Measurements from ENCODE around the gene AK5.

Gene AK5

DNA sequence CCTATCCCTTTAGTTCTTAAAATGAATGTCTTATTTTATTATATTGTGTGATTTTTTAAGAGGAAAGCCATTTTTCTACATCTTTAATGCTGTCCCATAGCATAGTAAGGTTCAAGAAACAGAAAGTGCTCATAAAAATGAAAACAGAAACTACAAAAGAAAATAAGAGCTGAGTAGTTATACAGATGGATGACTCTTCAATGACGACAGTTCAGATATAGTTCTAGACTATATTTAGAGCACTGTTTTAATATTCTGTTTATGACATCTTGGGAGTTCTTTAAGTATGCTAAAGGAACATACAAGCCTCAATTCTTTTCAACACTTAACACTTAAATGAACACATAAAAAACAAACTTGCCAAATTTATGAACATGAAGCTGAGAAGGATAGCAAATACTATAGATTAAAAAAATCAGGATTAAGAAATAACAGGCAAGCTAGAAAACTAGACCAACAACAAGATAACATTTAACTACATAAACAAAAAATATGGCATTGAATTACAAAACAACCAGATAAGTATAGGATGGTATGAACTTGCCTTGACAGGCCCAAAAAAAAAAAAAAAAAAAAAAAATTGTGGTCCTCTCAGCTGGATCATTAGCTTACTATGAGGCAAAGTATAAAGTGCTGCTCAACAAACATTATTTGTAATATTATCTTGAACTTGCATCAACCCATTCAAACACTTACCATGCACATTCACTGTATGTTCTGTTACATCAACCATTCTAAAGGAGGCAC lies 312.7 kb downstream of the AK5 start:
- no peak overlapping the region for H3K4me3 ChIP-seq
- TF ChIP-seq, protein P1, sequence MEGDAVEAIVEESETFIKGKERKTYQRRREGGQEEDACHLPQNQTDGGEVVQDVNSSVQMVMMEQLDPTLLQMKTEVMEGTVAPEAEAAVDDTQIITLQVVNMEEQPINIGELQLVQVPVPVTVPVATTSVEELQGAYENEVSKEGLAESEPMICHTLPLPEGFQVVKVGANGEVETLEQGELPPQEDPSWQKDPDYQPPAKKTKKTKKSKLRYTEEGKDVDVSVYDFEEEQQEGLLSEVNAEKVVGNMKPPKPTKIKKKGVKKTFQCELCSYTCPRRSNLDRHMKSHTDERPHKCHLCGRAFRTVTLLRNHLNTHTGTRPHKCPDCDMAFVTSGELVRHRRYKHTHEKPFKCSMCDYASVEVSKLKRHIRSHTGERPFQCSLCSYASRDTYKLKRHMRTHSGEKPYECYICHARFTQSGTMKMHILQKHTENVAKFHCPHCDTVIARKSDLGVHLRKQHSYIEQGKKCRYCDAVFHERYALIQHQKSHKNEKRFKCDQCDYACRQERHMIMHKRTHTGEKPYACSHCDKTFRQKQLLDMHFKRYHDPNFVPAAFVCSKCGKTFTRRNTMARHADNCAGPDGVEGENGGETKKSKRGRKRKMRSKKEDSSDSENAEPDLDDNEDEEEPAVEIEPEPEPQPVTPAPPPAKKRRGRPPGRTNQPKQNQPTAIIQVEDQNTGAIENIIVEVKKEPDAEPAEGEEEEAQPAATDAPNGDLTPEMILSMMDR (IDR thresholded peaks at IDR 0.05) = no peak
- H3K27ac ChIP-seq = no peak overlapping the region
- DNase-seq (ENCODE audit: low spot score) = no peak

- DNase-seq (ENCODE audit: low spot score) = no peak
- H3K4me3 ChIP-seq = no peak overlapping the region
- TF ChIP-seq, protein P1 (IDR thresholded peaks at IDR 0.05) = no peak
- no peak overlapping the region for H3K27ac ChIP-seq
These were observed 315.5 kb downstream of the AK5 start for GRCh38 chr1:77597310-77597709.

DNA sequence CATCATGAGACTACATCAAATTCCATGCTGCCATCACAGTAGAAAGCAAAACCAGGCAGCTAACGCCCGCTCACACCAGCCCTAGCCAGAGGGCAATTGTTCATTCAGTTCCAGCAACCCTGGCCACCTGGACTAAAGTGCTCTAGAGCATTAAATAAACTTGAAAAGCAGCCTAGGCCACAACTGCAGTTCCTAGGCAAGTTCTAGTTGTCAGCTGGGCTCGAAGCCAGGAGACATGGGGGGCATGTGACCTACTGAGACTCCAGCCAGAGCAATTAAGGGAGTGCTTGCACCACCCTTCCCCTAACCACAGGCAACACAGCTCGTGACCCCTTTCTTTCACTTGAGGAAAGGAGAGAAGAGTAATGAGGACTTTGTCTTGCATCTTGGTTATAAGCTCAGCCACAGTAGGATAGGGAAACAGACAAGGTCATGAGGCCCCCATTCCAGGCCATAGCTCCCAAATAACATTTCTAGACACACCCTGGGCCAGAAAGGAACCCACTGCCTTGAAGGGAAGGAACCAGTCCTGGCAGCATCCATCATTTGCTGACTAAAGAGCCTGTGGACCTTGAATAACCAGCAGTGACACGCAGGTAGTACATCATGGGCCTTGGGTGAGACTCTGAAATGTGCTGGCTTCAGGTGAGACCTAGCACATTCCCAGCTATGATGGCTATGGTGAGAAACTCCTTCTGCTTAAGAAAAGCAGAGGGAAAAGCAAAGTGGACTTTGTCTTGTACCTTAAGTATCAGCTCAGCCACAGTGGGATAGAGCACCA lies 323.6 kb downstream of the AK5 start:
- DNase-seq (ENCODE audit: low spot score) = no peak
- no peak overlapping the region for H3K4me3 ChIP-seq
- TF ChIP-seq, protein P1 (IDR thresholded peaks at IDR 0.05) = no peak
- H3K27ac ChIP-seq = no peak overlapping the region

- H3K27ac ChIP-seq = no peak overlapping the region
- DNase-seq (ENCODE audit: low spot score) = no peak
- TF ChIP-seq, protein P1 (IDR thresholded peaks at IDR 0.05) = no peak
- no peak overlapping the region for H3K4me3 ChIP-seq
These were observed 327.1 kb downstream of the AK5 start for GRCh38 chr1:77608893-77609292.
